Activated CD4-positive, alpha-beta T cell treated with anti-CD3 and anti-CD28 coated beads, Interleukin-10, Interleukin-2, amounts not matched to agents 100 ng/mL and 50 ng/mL, durations not matched to agents 16 hours and 8 hours (primary cell): ENCODE data around the gene MPPED1.

Source experiments
- DNase-seq: peaks from one replicate; pipeline ENCODE4 v3.0.0-alpha.2; 2020

Gene MPPED1

GRCh38 chr22:43432883-43433415, 21.1 kb downstream of the MPPED1 start:
- DNase-seq = no peak

GRCh38 chr22:43433451-43434274, 21.8 kb downstream of the MPPED1 start:
- no peak for DNase-seq

GRCh38 chr22:43434275-43434927, 22.6 kb downstream of the MPPED1 start:
- no peak for DNase-seq

GRCh38 chr22:43434928-43435311, 23.1 kb downstream of the MPPED1 start:
- DNase-seq = no peak

- no peak for DNase-seq
Observed at GRCh38 chr22:43435851-43436811, 24.3 kb downstream of the MPPED1 start.

- no peak for DNase-seq
Observed at GRCh38 chr22:43436868-43437267, 25.1 kb downstream of the MPPED1 start.

- DNase-seq = no peak
Observed at GRCh38 chr22:43437871-43438475, 26.2 kb downstream of the MPPED1 start.

- no peak for DNase-seq
Observed at GRCh38 chr22:43438666-43439347, 27.0 kb downstream of the MPPED1 start.

GRCh38 chr22:43439368-43440103, 27.7 kb downstream of the MPPED1 start:
- DNase-seq = no peak

GRCh38 chr22:43440104-43440387, 28.2 kb downstream of the MPPED1 start:
- DNase-seq = no peak

GRCh38 chr22:43440556-43440955, 28.7 kb downstream of the MPPED1 start:
- DNase-seq = no peak

- DNase-seq = no peak
Observed at GRCh38 chr22:43441216-43441615, 29.4 kb downstream of the MPPED1 start.

GRCh38 chr22:43441751-43442150, 29.9 kb downstream of the MPPED1 start:
- no peak for DNase-seq

- DNase-seq = no peak
Observed at GRCh38 chr22:43442386-43443151, 30.8 kb downstream of the MPPED1 start.

GRCh38 chr22:43443152-43443471, 31.3 kb downstream of the MPPED1 start:
- DNase-seq = no peak

GRCh38 chr22:43446037-43446803, 34.4 kb downstream of the MPPED1 start:
- DNase-seq = no peak

GRCh38 chr22:43446916-43447315, 35.1 kb downstream of the MPPED1 start:
- DNase-seq = no peak

GRCh38 chr22:43447380-43447779, 35.6 kb downstream of the MPPED1 start:
- DNase-seq = no peak

- no peak for DNase-seq
Observed at GRCh38 chr22:43448048-43448447, 36.2 kb downstream of the MPPED1 start.

GRCh38 chr22:43449205-43449830, 37.5 kb downstream of the MPPED1 start:
- DNase-seq = no peak
